Gastroesophageal sphincter (tissue), 4 donors: ENCODE measurements around the gene ETS2. TPM values are rescaled to one million over a fixed set of nuclear protein-coding genes. Genes with fewer than 3 reads are reported as not detected.
A peak's percentile ranks its signal among the peaks of the same experiment; 100 is the strongest.

Experiments used
- ATAC-seq: fragments of 150-250 bp; one replicate; pipeline ENCODE4 v1.9.1; 2016; ENCODE audit warnings: mild to moderate bottlenecking, moderate library complexity
- H3K27ac ChIP-seq, 4 donors: fragments of 200-600 bp; sonication (generic) in 3 of 4; 1 replicate in 3 of 4; 2 replicates in 1 of 4; pipeline ENCODE4 v1.5.1; 2016 to 2019
- H3K27me3 ChIP-seq: fragments of 200-600 bp; sonication (generic); one replicate; pipeline ENCODE4 v1.5.1; 2019
- H3K36me3 ChIP-seq, 2 donors: fragments of 200-600 bp; sonication (generic); one replicate each; pipeline ENCODE4 v1.5.1; 2019; ENCODE audit warnings: control low read depth in 1 of 2
- H3K4me1 ChIP-seq, 3 donors: fragments of 200-600 bp; sonication (generic); 1 replicate in 2 of 3; 2 replicates in 1 of 3; pipeline ENCODE4 v1.5.1; 2016 to 2019; ENCODE audit warnings: control low read depth in 2 of 3
- H3K4me3 ChIP-seq, 2 donors: fragments of 200-600 bp; sonication (generic); one replicate each; pipeline ENCODE4 v1.5.1; 2019; ENCODE audit warnings: mild to moderate bottlenecking in 1 of 2, moderate library complexity in 1 of 2
- H3K9me3 ChIP-seq, 3 donors: fragments of 200-600 bp; sonication (generic); one replicate each; pipeline ENCODE4 v1.5.1; 2017 to 2019; ENCODE audit warnings: control low read depth in 2 of 3
- CTCF ChIP-seq, 4 experiments: fragments of 200-600 bp in 2 of 4; fragments of 450-650 bp in 2 of 4; sonication (generic) in 1 of 4; IDR thresholded peaks; one replicate each; pipeline ENCODE4 v1.5.1; 2017 to 2019; ENCODE audit warnings: antibody characterized with exemption in 4 of 4, mild to moderate bottlenecking in 2 of 4, moderate library complexity in 2 of 4
- EP300 ChIP-seq: sonication (generic); formaldehyde crosslinking; IDR thresholded peaks from one replicate; pipeline ENCODE4 v1.6.1; 2017; ENCODE audit warnings: antibody characterized with exemption, mild to moderate bottlenecking
- POLR2A ChIP-seq, 2 donors: fragments of 450-650 bp; IDR thresholded peaks; one replicate each; pipeline ENCODE4 v1.6.1; 2017; ENCODE audit warnings: antibody characterized with exemption in 2 of 2, mild to moderate bottlenecking in 2 of 2, moderate library complexity in 1 of 2
- POLR2AphosphoS5 ChIP-seq: sonication (generic); formaldehyde crosslinking; IDR thresholded peaks from one replicate; pipeline ENCODE4 v1.6.1; 2017; ENCODE audit warnings: antibody characterized with exemption
- WGBS, 2 donors: methylation state at CpG; one replicate each; pipeline ENCODE4 v1.1.5; 2018; ENCODE audit warnings: low coverage in 1 of 2; 5-methylcytosine and 5-hydroxymethylcytosine counted together
- total RNA-seq, 4 donors: library from RNA; depleted of rRNA; stranded (reverse); fragments of >200 nt; gene quantifications; one replicate each; pipeline ENCODE4 v1.1.0, GENCODE V29; 2016

The ETS2 gene
- total RNA-seq, 4 donors from 2014 or later: 50.9 to 169 (median 63.5) TPM

GRCh38 chr21:38830671-38831525 lies 25.2 kb downstream of the ETS2 start:
- no peaks in the 10 kb centered on the region for H3K36me3 ChIP-seq
- H3K4me1 ChIP-seq: peaks cover 4 to 19% (median 4%) of the 10 kb centered on the region in 3 donors
- WGBS, 2 donors: 100% methylated on average over 1 to 2 of the region's 2 CpGs
- TF ChIP-seq POLR2AphosphoS5 (no peak), POLR2A (IDR thresholded peaks at IDR 0.05) (no peak), EP300 (no peak), CTCF (IDR thresholded peaks at IDR 0.05) (no peak)
- no peak for ATAC-seq
- peaks cover 0 to 9% (median 0%) of the 10 kb centered on the region in 3 donors for H3K9me3 ChIP-seq
- no peaks in the 10 kb centered on the region for H3K27me3 ChIP-seq
- no peak overlapping the region for H3K4me3 ChIP-seq
- peak overlapping the region; percentile 19 to 58 (median 37) for H3K27ac ChIP-seq

DNA sequence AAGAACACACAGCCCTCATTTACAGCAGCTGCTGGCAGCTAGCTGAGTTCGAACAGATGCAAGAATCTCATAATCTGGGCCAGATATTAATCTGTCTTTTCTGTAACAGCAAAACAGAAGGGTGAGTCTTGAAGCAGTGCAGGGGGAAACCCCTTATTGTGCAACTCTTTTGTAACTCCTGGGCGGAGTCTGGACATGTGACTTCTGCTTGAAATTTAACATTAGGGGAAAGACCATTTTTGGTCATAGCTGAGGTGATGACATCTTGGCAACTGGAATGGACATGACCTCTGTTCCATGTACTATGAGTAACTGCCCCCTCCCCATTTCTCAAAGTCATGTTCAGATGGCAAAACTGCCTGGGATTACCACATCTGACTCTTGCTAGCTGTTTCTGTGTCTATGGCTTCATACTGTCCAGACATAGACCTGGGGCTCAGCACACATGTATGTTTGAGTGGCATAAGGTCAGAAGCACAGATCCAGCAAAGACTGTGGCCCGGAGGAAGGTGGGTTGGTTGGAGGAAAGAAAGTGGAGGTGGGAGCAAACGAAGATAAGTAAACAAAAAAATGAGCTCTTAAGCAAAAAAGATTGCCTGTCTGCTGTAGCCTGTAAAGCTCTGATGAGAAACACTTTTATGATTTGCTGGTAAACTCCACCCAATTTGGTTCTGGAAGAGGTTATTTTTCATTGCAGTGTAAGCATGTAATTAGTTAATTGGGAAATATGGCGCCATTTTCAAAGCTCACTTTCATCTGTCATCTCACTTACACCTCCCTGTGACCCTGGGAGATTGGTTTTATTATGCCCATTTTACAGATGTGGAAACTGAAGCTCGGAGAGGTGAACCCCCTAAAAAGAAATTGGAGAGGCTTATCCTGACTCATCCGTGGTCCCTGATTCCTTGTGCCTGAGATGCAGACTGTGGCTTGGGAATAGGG lies 26.1 kb downstream of the ETS2 start:
- no peaks in the 10 kb centered on the region for H3K36me3 ChIP-seq
- H3K27ac ChIP-seq: peak overlapping the region in 3 of 4 donors; percentile 27 to 60 (median 53)
- peak; percentile 95 for TF ChIP-seq POLR2AphosphoS5
- no peak for TF ChIP-seq CTCF (IDR thresholded peaks at IDR 0.05)
- TF ChIP-seq EP300: peak; percentile 19
- no peak for TF ChIP-seq POLR2A (IDR thresholded peaks at IDR 0.05)
- H3K9me3 ChIP-seq: peaks cover 0 to 3% (median 0%) of the 10 kb centered on the region in 3 donors
- H3K27me3 ChIP-seq: no peaks in the 10 kb centered on the region
- H3K4me1 ChIP-seq: peaks cover 4 to 19% (median 4%) of the 10 kb centered on the region in 3 donors
- WGBS, 2 donors: 59 to 75% methylated on average over 5 to 6 of the region's 7 CpGs
- no peak overlapping the region for H3K4me3 ChIP-seq
- ATAC-seq: peak; percentile 96

DNA sequence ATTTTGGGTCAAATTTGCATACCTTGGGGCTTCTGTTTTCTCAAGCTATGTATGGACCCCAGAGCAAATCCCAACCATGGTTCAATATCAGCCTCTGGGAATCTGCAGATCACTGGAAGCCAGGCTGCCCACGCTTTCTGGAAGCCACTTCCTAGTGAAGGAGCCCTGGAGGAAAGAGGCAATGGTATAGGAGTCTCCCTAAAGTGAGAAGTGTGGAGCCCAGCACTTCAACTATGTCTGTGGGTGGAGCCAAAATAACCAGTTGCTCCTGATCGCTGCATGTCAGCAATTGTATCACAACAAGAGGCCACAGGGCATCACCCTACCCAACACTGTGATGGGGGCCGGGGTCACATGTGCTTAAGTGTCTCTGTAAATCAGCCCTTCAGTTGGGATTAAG lies 26.9 kb downstream of the ETS2 start:
- WGBS, 2 donors: no CpG with 5 or more reads among the region's 3 CpGs
- Histone ChIP-seq H3K27ac (no peak overlapping the region), H3K27me3 (no peaks in the 10 kb centered on the region), H3K9me3 (no peaks in the 10 kb centered on the region), H3K36me3 (no peaks in the 10 kb centered on the region), H3K4me1 (peaks cover 4 to 19% (median 4%) of the 10 kb centered on the region in 3 donors), H3K4me3 (no peak overlapping the region)
- TF ChIP-seq POLR2AphosphoS5 (no peak), POLR2A (IDR thresholded peaks at IDR 0.05) (no peak), EP300 (no peak), CTCF (IDR thresholded peaks at IDR 0.05) (no peak)
- no peak for ATAC-seq

DNA sequence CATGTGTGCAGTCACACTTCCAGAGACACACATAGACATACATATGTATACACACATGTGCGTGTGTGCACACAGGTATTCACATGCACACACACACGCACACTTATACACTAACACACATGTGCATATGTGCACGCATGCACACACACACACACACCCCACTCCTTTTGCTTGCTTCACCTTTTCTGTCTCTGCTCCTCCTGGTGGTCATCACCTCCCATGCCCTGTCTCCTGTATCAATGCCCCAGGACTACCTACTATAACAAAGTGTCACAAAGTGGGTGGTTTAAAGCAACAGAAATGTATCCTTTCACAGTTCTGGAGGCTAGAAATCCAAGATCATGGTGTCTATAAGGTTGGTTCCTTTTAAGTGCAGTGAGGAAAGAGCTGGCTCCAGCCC lies 27.4 kb downstream of the ETS2 start:
- Histone ChIP-seq H3K27me3 (no peaks in the 10 kb centered on the region), H3K27ac (no peak overlapping the region), H3K36me3 (no peaks in the 10 kb centered on the region), H3K9me3 (no peaks in the 10 kb centered on the region), H3K4me3 (no peak overlapping the region), H3K4me1 (peaks cover 4 to 19% (median 4%) of the 10 kb centered on the region in 3 donors)
- TF ChIP-seq EP300 (no peak), CTCF (IDR thresholded peaks at IDR 0.05) (no peak), POLR2AphosphoS5 (no peak), POLR2A (IDR thresholded peaks at IDR 0.05) (no peak)
- 63 to 92% methylated on average over 3 of the region's 3 CpGs for WGBS, 2 donors
- ATAC-seq: no peak
